NCI-H526 (cell line): ENCODE measurements around the gene PDZRN3.

ENCODE experiments used
- DNase-seq, 2 experiments: peaks; one replicate each; lab custom pipeline; 2025; lab: John Stamatoyannopoulos, UW

The PDZRN3 gene

GRCh38 chr3:73389117-73389813 is 235.5 kb downstream of the PDZRN3 start:
- no peak for DNase-seq

- no peak for DNase-seq
Measured at GRCh38 chr3:73385568-73385967, 239.2 kb downstream of the PDZRN3 start.

GRCh38 chr3:73384091-73384906 is 240.4 kb downstream of the PDZRN3 start:
- DNase-seq: no peak

- DNase-seq: no peak
Measured at GRCh38 chr3:73383470-73384049, 241.2 kb downstream of the PDZRN3 start.

GRCh38 chr3:73381551-73381950 is 243.2 kb downstream of the PDZRN3 start:
- DNase-seq: no peak

GRCh38 chr3:73380735-73381532 is 243.8 kb downstream of the PDZRN3 start:
- DNase-seq: peak in 1 of 2 experiments; percentile 40

- no peak for DNase-seq
Measured at GRCh38 chr3:73379465-73379864, 245.3 kb downstream of the PDZRN3 start.

GRCh38 chr3:73378207-73378606 is 246.5 kb downstream of the PDZRN3 start:
- no peak for DNase-seq

GRCh38 chr3:73365756-73366397 is 258.9 kb downstream of the PDZRN3 start:
- DNase-seq: no peak

GRCh38 chr3:73364517-73364916 is 260.2 kb downstream of the PDZRN3 start:
- no peak for DNase-seq

GRCh38 chr3:73363093-73363492 is 261.6 kb downstream of the PDZRN3 start:
- no peak for DNase-seq

GRCh38 chr3:73361591-73361990 is 263.1 kb downstream of the PDZRN3 start:
- no peak for DNase-seq

GRCh38 chr3:73353649-73354217 is 271.0 kb downstream of the PDZRN3 start:
- no peak for DNase-seq

- DNase-seq: no peak
Measured at GRCh38 chr3:73352841-73353645, 271.7 kb downstream of the PDZRN3 start.

- no peak for DNase-seq
Measured at GRCh38 chr3:73351423-73352071, 273.2 kb downstream of the PDZRN3 start.

- DNase-seq: no peak
Measured at GRCh38 chr3:73350996-73351395, 273.7 kb downstream of the PDZRN3 start.

GRCh38 chr3:73349657-73350056 is 275.1 kb downstream of the PDZRN3 start:
- DNase-seq: no peak

GRCh38 chr3:73342077-73342476 is 282.7 kb downstream of the PDZRN3 start:
- no peak for DNase-seq

- DNase-seq: peak in 1 of 2 experiments; percentile 16
Measured at GRCh38 chr3:73341272-73341935, 283.3 kb downstream of the PDZRN3 start.
